ENCODE measurements around the gene STRAP.

- TF ChIP-seq CTCF (IDR thresholded peaks at IDR 0.05), result peak; percentile 56
- TF ChIP-seq EZH2 (IDR thresholded peaks at IDR 0.05; ENCODE audit: borderline replicate concordance, insufficient read depth, low read depth, low read length, poor library complexity, severe bottlenecking), result no peak
These were observed 49.4 kb downstream of the STRAP start for GRCh38 chr12:15931590-15932053.

Measured in B cell (primary cell).